SU-DHL-6 (cell line): Measurements from ENCODE around the gene GARIN5B.

ENCODE experiments used
- H2AFZ ChIP-seq: fragments of 200-600 bp; sonication (generic); 2 replicates; pipeline ENCODE4 v1.6.1; 2014; ENCODE audit warnings: low read depth, mild to moderate bottlenecking, moderate library complexity, mixed read lengths, antibody characterized with exemption, low read length; ENCODE audit not compliant: severe bottlenecking
- H3F3A ChIP-seq: fragments of 200-600 bp; shearing (Covaris generic); 2 replicates; pipeline ENCODE4 v1.6.0; 2016; ENCODE audit warnings: antibody characterized with exemption, mild to moderate bottlenecking; ENCODE audit not compliant: insufficient read depth
- H3K27ac ChIP-seq: fragments of 200-600 bp; sonication (generic); 2 replicates; pipeline ENCODE4 v1.5.1; 2016; ENCODE audit warnings: low read depth, mild to moderate bottlenecking, low read length, moderate library complexity, mixed read lengths
- H3K27me3 ChIP-seq: fragments of 200-600 bp; sonication (generic), shearing (Covaris generic); 2 replicates; pipeline ENCODE4 v1.6.0; 2014; ENCODE audit warnings: mild to moderate bottlenecking, low read length
- H3K36me3 ChIP-seq: fragments of 200-600 bp; sonication (generic); 2 replicates; pipeline ENCODE4 v1.6.1; 2014; ENCODE audit warnings: mild to moderate bottlenecking, low read length, mixed read lengths
- H3K4me2 ChIP-seq: fragments of 300-600, 200-600 bp; shearing (Covaris generic), sonication (generic); 2 replicates; pipeline ENCODE4 v1.6.0; 2014; ENCODE audit warnings: low read length, low read depth, mild to moderate bottlenecking; ENCODE audit not compliant: poor library complexity, severe bottlenecking
- H3K4me3 ChIP-seq: fragments of 200-600 bp; sonication (generic); 2 replicates; pipeline ENCODE4 v1.5.1; 2014; ENCODE audit warnings: antibody characterized with exemption, low read length, mild to moderate bottlenecking, mixed read lengths; ENCODE audit not compliant: insufficient read depth, poor library complexity, severe bottlenecking
- H3K79me2 ChIP-seq: fragments of 200-600 bp; sonication (generic); 2 replicates; pipeline ENCODE4 v1.6.1; 2014; ENCODE audit warnings: mild to moderate bottlenecking, low read length, moderate library complexity; ENCODE audit not compliant: insufficient read depth
- H3K9ac ChIP-seq: fragments of 200-600 bp; sonication (generic); 2 replicates; pipeline ENCODE4 v1.7.0; 2014; ENCODE audit warnings: mild to moderate bottlenecking, low read length
- H3K9me2 ChIP-seq: fragments of 200-600 bp; sonication (generic); replicated peaks from 2 replicates; pipeline ENCODE4 v1.6.1; 2014; ENCODE audit warnings: low read length; ENCODE audit not compliant: insufficient read depth
- H3K9me3 ChIP-seq: fragments of 200-600 bp; sonication (generic); 2 replicates; pipeline ENCODE4 v1.6.1; 2014; ENCODE audit warnings: low read length, mixed read lengths; ENCODE audit not compliant: insufficient read depth
- H4K20me1 ChIP-seq: fragments of 200-600 bp; sonication (generic); 2 replicates; pipeline ENCODE4 v1.6.1; 2014; ENCODE audit warnings: low read depth, mild to moderate bottlenecking, antibody characterized with exemption, low read length, moderate library complexity, mixed read lengths
- CTCF ChIP-seq: fragments of 200-600 bp; sonication (generic); IDR thresholded peaks from one replicate; pipeline ENCODE4 v1.5.1; 2017; ENCODE audit warnings: antibody characterized with exemption, mild to moderate bottlenecking, low read length, moderate library complexity; ENCODE audit not compliant: insufficient read depth, poor library complexity, severe bottlenecking
- EZH2phosphoT487 ChIP-seq: fragments of 200-600 bp; sonication (generic), shearing (Covaris generic); conservative IDR thresholded peaks from 2 replicates; pipeline ENCODE4 v1.6.1; 2018; ENCODE audit warnings: mild to moderate bottlenecking, antibody characterized with exemption, low read length, moderate library complexity, mixed read lengths

GARIN5B gene

GRCh38 chr19:55360902-55361301 is 2.2 kb downstream of the GARIN5B start:
- no peak overlapping the region for H3K9ac ChIP-seq
- no peaks in the 10 kb centered on the region for H4K20me1 ChIP-seq
- H3K36me3 ChIP-seq = no peaks in the 10 kb centered on the region
- H3K27me3 ChIP-seq = no peaks in the 10 kb centered on the region
- H3K9me2 ChIP-seq = no peaks in the 10 kb centered on the region
- no peaks in the 10 kb centered on the region for H3K79me2 ChIP-seq
- H3K4me3 ChIP-seq = no peak overlapping the region
- TF ChIP-seq CTCF (no peak), EZH2phosphoT487 (no peak)
- no peak overlapping the region for H3K27ac ChIP-seq
- H3K4me2 ChIP-seq = no peak overlapping the region
- H3K9me3 ChIP-seq = no peaks in the 10 kb centered on the region
- H2AFZ ChIP-seq = no peak overlapping the region
- no peaks in the 10 kb centered on the region for H3F3A ChIP-seq

- no peak overlapping the region for H3K4me2 ChIP-seq
- H3K27ac ChIP-seq = no peak overlapping the region
- H3K9me3 ChIP-seq = no peaks in the 10 kb centered on the region
- no peak overlapping the region for H3K9ac ChIP-seq
- no peaks in the 10 kb centered on the region for H3K36me3 ChIP-seq
- H3K4me3 ChIP-seq = no peak overlapping the region
- H4K20me1 ChIP-seq = no peaks in the 10 kb centered on the region
- no peaks in the 10 kb centered on the region for H3F3A ChIP-seq
- TF ChIP-seq CTCF (no peak), EZH2phosphoT487 (no peak)
- H3K9me2 ChIP-seq = no peaks in the 10 kb centered on the region
- no peaks in the 10 kb centered on the region for H3K79me2 ChIP-seq
- no peaks in the 10 kb centered on the region for H3K27me3 ChIP-seq
- H2AFZ ChIP-seq = no peak overlapping the region
Measured at GRCh38 chr19:55358943-55359908, 3.8 kb downstream of the GARIN5B start.

GRCh38 chr19:55358493-55358892 is 4.6 kb downstream of the GARIN5B start:
- H2AFZ ChIP-seq = no peak overlapping the region
- H3K9me3 ChIP-seq = no peaks in the 10 kb centered on the region
- H3K79me2 ChIP-seq = no peaks in the 10 kb centered on the region
- no peak overlapping the region for H3K4me2 ChIP-seq
- no peak overlapping the region for H3K9ac ChIP-seq
- no peak for TF ChIP-seq CTCF
- TF ChIP-seq EZH2phosphoT487 = no peak
- no peak overlapping the region for H3K27ac ChIP-seq
- no peak overlapping the region for H3K4me3 ChIP-seq
- H3K27me3 ChIP-seq = no peaks in the 10 kb centered on the region
- no peaks in the 10 kb centered on the region for H3K9me2 ChIP-seq
- no peaks in the 10 kb centered on the region for H3K36me3 ChIP-seq
- no peaks in the 10 kb centered on the region for H4K20me1 ChIP-seq
- no peaks in the 10 kb centered on the region for H3F3A ChIP-seq
